DMS53 treated with DMSO at 0.1 percent for 48 hours (cell line): ENCODE measurements around the gene LEF1.

ENCODE experiments used
- DNase-seq: peaks from one replicate; lab custom pipeline; 2025; ENCODE audit not compliant: unreplicated experiment; lab: John Stamatoyannopoulos, UW

Gene LEF1

GRCh38 chr4:108003982-108004515 lies 164.7 kb downstream of the LEF1 start:
- no peak for DNase-seq

GRCh38 chr4:108001540-108002135 lies 167.1 kb downstream of the LEF1 start:
- DNase-seq = no peak

GRCh38 chr4:107999932-108000539 lies 168.7 kb downstream of the LEF1 start:
- no peak for DNase-seq

- DNase-seq = no peak
Measured at GRCh38 chr4:107997794-107998193, 170.9 kb downstream of the LEF1 start.
